GM10266 (cell line): Measurements from ENCODE around the gene FER.
"Not testable (repeated sequence)": the region's sequence is repeated elsewhere in the genome, so short reads cannot be mapped to it uniquely, and the experiment has no call there.

ENCODE experiments used
- DNase-seq: peaks from one replicate; pipeline ENCODE4 v3.0.0; 2012; ENCODE audit errors: extremely low spot score
- TF ChIP-seq, protein P1 (sequence below): IDR thresholded peaks from 2 replicates; pipeline ENCODE4 v1.5.1; 2012; ENCODE audit warnings: mild to moderate bottlenecking, low read depth; ENCODE audit not compliant: control insufficient read depth, insufficient read depth; ENCODE audit errors: missing control alignments

FER gene

DNA sequence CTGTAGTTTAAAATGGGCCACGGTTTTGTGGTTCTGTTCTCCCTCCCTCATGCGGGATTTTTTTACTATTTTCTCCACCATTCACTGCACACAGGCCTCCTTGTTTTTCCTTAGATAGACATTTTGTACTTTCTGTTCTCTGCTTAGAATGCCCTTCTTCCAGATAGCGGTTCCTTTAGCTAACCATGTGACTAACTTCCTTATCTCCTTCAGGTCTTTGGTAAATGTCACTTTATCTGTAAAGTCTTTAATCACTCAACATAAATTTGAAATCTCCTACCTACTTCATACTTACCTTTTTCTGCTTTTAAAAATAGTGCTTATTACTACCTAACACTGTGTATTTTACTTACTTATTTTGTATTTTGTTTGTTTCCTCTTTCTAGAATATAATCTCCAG, 15.0 kb downstream of the FER start:
- DNase-seq: no peak
- TF ChIP-seq, protein P1, sequence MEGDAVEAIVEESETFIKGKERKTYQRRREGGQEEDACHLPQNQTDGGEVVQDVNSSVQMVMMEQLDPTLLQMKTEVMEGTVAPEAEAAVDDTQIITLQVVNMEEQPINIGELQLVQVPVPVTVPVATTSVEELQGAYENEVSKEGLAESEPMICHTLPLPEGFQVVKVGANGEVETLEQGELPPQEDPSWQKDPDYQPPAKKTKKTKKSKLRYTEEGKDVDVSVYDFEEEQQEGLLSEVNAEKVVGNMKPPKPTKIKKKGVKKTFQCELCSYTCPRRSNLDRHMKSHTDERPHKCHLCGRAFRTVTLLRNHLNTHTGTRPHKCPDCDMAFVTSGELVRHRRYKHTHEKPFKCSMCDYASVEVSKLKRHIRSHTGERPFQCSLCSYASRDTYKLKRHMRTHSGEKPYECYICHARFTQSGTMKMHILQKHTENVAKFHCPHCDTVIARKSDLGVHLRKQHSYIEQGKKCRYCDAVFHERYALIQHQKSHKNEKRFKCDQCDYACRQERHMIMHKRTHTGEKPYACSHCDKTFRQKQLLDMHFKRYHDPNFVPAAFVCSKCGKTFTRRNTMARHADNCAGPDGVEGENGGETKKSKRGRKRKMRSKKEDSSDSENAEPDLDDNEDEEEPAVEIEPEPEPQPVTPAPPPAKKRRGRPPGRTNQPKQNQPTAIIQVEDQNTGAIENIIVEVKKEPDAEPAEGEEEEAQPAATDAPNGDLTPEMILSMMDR: no peak

DNA sequence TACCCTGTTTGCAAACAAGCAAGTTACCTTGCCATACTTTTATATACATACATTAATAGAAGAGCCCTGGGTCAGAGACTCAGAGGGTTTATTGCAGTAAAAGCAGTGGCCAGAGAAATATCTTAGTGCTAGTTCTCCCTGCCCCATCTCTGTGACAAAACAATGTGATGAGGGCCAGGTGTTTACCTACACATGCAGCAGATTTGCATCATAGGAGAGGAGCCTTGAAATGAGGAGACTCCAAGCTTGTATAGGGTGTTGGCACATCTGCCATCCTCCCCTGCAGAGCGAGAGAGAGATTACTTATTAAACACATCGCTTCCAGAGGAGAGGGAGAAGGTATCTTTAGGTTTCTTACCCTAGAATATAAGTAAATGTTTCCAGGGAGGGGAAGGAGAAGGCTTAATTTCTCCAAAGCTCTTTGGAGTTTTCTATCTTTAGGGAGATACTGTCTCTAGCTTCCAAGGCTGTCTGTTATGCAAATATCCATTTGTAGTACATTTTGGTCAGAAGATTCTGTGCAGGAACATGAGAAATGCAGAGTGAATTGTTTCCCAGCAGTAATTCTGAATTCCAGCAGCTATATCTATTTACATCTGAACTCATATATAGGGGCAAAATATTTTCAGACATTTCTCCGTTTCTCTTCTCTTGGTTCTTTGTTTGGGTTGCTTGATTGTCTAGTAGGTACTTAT, 15.7 kb downstream of the FER start:
- TF ChIP-seq, protein P1: no peak
- no peak for DNase-seq

DNA sequence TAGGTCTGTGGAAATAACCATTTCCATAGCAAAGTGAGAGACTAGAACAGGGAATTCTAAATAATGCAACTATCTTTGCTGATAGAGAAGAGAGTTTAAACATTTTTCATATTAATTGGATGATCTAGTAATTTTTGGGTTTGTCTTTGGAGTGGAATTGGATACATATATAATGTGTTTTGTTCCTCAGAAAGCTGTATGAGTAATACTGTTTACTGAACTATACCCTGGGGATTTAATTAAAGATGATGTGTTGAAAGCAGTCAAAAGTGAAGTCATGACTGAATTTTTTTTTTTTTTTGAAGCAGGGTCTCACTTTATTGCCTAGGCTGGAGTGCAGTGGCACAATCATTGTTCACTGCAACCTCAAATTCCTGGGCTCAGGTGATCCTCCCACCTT, 17.9 kb downstream of the FER start:
- TF ChIP-seq, protein P1: no peak
- no peak for DNase-seq

DNA sequence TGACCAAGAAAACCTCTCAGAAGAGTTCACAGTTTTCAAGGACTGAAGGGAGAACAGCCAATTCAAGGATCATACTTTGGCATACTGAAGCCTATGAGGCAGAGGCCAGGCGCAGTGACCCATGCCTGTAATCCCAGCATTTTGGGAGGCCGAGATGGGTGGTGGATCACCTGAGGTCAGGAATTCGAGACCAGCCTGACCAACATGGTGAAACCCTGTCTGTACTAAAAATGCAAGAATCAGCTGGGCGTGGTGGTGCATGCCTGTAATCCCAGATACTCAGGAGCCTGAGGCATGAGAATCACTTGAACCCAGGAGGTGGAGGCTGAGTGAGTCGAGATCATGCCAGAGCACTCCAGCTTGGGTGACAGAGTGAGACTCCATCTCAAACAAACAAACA, 19.2 kb downstream of the FER start:
- not testable (repeated sequence) for DNase-seq

DNA sequence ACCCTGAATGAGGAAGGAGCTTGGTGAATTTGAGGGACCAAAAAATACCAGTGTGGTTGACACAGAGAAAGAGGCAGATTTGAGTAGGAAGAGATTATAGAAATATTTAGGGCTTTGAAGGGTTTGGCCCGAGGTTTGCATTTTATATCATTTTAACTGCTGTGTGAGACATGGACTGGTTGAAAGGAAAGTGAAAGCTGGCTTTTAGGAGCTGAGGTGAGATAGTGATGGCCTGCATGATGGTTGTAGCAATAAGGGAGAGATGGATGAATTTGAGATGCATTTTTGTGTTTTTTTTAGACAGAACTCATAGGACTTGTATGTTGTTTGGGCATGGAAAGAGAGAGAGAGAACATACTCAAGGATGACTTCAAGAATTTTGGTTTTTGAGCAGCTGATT, 21.7 kb downstream of the FER start:
- DNase-seq: peak; percentile 24

DNA sequence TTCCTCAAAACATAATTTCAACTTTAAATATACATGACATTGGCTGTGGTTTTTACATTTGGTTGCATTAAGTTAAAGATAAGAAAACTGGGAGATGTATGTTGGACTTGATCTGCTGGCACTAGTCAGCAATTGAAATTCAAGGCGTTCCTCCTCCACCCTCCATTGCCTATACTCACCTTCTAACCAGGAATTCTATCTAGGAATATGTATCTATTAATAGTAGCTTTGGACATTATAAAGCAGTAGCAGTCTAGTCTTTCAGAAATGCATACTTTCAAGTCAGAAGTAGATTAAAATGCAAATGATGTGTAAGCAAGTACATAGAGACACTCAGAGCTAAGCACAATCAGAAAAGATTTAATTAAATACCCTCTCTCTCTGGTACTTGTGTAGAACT, 24.9 kb downstream of the FER start:
- TF ChIP-seq, protein P1: no peak
- no peak for DNase-seq

More for the DNA sequence above, 21.7 kb downstream of the FER start:
- TF ChIP-seq, protein P1: no peak

DNA sequence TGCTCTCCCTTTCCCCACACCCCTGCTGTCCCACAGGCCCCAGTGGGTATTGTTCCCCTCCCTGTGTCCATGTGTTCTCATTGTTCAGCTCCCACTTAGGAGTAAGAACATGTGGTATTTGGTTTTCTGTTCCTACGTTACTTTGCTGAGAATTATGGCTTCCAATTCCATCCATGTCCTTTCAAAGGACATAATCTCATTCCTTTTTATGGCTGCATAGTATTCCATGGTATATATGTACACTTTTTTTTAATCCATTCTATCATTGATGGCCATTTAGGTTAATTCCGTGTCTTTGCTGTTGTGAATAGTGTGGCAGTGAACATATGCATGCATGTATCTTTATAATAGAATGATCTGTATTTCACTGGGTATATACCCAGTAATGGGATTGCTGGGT, 25.6 kb downstream of the FER start:
- no peak for DNase-seq

DNA sequence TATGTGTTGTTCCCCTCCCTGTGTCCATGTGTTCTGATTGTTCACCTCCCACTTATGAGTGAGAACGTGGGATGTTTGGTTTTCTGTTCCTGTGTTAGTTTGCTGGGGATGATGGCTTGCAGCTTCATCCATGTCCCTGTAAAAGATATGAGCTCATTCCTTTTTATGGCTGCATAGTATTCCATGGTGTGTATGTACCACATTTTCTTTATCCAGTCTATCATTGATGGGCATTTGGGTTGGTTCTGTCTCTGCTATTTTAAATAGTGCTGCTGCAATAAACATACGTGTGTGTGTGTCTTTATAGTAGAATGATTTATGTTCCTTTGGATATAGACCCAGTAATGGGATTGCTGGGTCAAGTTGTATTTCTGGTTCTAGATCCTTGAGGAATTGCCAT, 26.4 kb downstream of the FER start:
- not testable (repeated sequence) for DNase-seq

More for the DNA sequence above, 25.6 kb downstream of the FER start:
- TF ChIP-seq, protein P1: no peak

DNA sequence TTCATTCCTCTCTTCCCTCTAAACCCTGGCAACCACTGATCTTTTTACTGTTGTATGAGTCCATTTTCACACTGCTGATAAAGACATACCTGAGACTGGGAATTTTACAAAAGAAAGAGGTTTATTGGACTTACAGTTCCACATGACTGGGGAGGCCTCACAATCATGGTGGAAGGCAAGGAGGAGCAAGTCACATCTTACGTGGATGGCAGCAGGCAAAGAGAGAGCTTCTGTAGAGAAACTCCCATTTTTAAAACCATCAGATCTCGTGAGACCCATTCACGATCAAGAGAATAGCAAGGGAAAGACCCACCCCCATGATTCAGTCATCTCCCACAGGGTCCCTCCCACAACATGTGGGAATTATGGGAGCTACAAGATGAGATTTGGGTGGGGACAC, 29.9 kb downstream of the FER start:
- DNase-seq: not testable (repeated sequence)

DNA sequence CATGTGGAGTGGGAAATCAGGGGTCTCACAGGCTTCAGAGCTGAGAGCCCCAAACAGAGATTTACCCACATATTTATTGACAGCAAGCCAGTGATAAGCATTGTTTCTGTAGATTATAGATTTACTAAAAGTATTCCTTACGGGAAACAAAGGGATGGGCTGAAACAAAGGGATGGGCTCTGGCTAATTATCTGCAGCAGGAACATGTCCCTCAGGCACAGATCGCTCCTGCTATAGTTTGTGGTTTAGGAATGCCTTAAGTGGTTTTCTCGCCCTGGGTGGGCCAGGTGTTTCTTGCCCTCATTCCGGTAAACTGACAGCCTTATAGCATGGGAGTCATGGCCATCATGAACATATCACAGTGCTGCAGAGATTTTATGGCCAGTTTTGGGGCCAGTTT, 36.9 kb downstream of the FER start:
- DNase-seq: not testable (repeated sequence)
